Heart right ventricle (tissue), 16 donors: Measurements from ENCODE around the gene VPS41. TPM values are rescaled to one million over a fixed set of nuclear protein-coding genes. Genes with fewer than 3 reads are reported as not detected.

Experiments used
- ATAC-seq, 8 donors: fragments of 200-7000 bp; cut with Tn5 transposase; one replicate each; pipeline ENCODE4 v1.9.1; 2020; ENCODE audit warnings: mild to moderate bottlenecking in 8 of 8, moderate library complexity in 8 of 8, moderate number of reproducible peaks in 1 of 8
- DNase-seq, 2 donors: peaks; one replicate each; pipeline ENCODE4 v3.0.0-alpha.2; 2020
- H3K27ac ChIP-seq, 10 donors: fragments of 200-600 bp; sonication (generic) in 2 of 10; one replicate each; pipeline versions ENCODE4 v1.5.0 to v1.8.0; 2020 to 2022; ENCODE audit warnings: mild to moderate bottlenecking in 3 of 10
- H3K27me3 ChIP-seq, 7 donors: fragments of 200-600 bp; one replicate each; pipeline ENCODE4 v1.8.0; 2021 to 2022; ENCODE audit warnings: mild to moderate bottlenecking in 2 of 7
- H3K36me3 ChIP-seq, 9 donors: fragments of 200-600 bp; sonication (generic) in 1 of 9; one replicate each; pipeline versions ENCODE4 v1.5.0 to v1.8.0; 2020 to 2022; ENCODE audit warnings: mild to moderate bottlenecking in 2 of 9
- H3K4me1 ChIP-seq, 9 donors: fragments of 200-600 bp; sonication (generic) in 1 of 9; one replicate each; pipeline versions ENCODE4 v1.5.0 to v1.8.0; 2020 to 2022; ENCODE audit warnings: mild to moderate bottlenecking in 4 of 9
- H3K4me3 ChIP-seq, 10 donors: fragments of 200-600 bp; sonication (generic) in 2 of 10; one replicate each; pipeline versions ENCODE4 v1.5.0 to v1.8.0; 2020 to 2022; ENCODE audit warnings: mild to moderate bottlenecking in 7 of 10, moderate library complexity in 2 of 10
- H3K9me3 ChIP-seq, 11 donors: fragments of 200-600 bp in 10 of 11; sonication (generic) in 2 of 11; one replicate each; pipeline versions ENCODE4 v1.5.0 to v1.8.0; 2013 to 2022; ENCODE audit warnings: mild to moderate bottlenecking in 2 of 11, control low read depth in 1 of 11, moderate library complexity in 1 of 11
- CTCF ChIP-seq, 9 donors: fragments of 200-600 bp; sonication (generic) in 2 of 9; IDR thresholded peaks; one replicate each; pipeline versions ENCODE4 v1.5.0 to v1.8.0; 2021 to 2022; ENCODE audit warnings: antibody characterized with exemption in 9 of 9, mild to moderate bottlenecking in 5 of 9, moderate library complexity in 1 of 9
- WGBS, 2 donors: extraction: QIAGEN DNeasy Blood & Tissue Kit; methylation state at CpG; one replicate each; pipeline ENCODE4 v1.1.7; 2013; ENCODE audit warnings: inconsistent platforms in 1 of 2; 5-methylcytosine and 5-hydroxymethylcytosine counted together
- intact Hi-C, 10 donors: fragments of 100-400 bp; cut with DNase I; formaldehyde crosslinking; loops; one replicate each; pipeline versions ENCODE4 v1.11.1 to v1.14.2; 2022
- polyA plus RNA-seq, 2 donors: library from polyadenylated mRNA; stranded (reverse); fragments of 200-250 nt; gene quantifications; one replicate each; pipeline ENCODE4 v1.2.3, GENCODE V29; 2013
- total RNA-seq, 10 donors: library from RNA; stranded (reverse); fragmentation: NEBNext Ultra II Directional in 3 of 10; extraction: Animal tissue kit (Norgen Biotek cat#: 25700) in 3 of 10; gene quantifications; one replicate each; pipeline versions ENCODE4 v1.2.1 to v1.2.4, GENCODE V29; 2021 to 2023
- donor health status: Arrhythmogenic right ventricular cardiomyopathy.
- donor health status: ischemic (EF 13 %, LVEDD 7.1; RV severe dilation, severe dysfunction).
- donor health status: healthy with polysubstance abuse.
- donor health status: DM: no; HTN: yes; CAD: no.
- donor health status: DM: no; HTN: no; CAD: no.
- donor health status: ischemic (EF 25% LVEDD 6.9; RV normal size, moderate dysfunction).
- donor health status: ischemic (EF 25% LVEDD 5.7; RV mildly dilated, moderate dysfunction).
- donor health status: healthy.
- donor health status: DM: yes; HTN: yes; CAD: no.
- donor health status: Ischemic cardiomyopathy.
- donor health status: ischemic (EF 35%, LVEDD 5.7; RV mildly dilated, moderate dysfunction).
- donor health status: nonischemic (EF 11% LVEDD 7.7; RV severe dilation, severe dysfunction).
- donor health status: DM: yes; HTN: yes; CAD: no.
- donor health status: PGD.
- donor health status: ischemic (EF 29% LVEDD 5.4; RV normal size, mild dysfunction).
- donor health status: nonischemic (EF 23%, LVEDD 6.1; RV moderate dilation, normal function).

Gene VPS41
- total and polyA plus RNA-seq, 12 donors, result 7.1 to 60.7 (median 48.0) TPM

GRCh38 chr7:38820571-38820970, 88.4 kb downstream of the VPS41 start:
- H3K27ac ChIP-seq, result no peak overlapping the region
- no peak for ATAC-seq
- H3K27me3 ChIP-seq, result no peaks in the 10 kb centered on the region
- H3K9me3 ChIP-seq, result peaks cover 0 to 18% (median 8%) of the 10 kb centered on the region in 11 donors
- WGBS, 2 donors, result 93 to 98% methylated on average over 4 of the region's 4 CpGs
- no peak for TF ChIP-seq CTCF (IDR thresholded peaks at IDR 0.05)
- no peak for DNase-seq
- intact Hi-C loops, result no loop called here
- peaks cover 0 to 30% (median 0%) of the 10 kb centered on the region in 9 donors for H3K36me3 ChIP-seq
- H3K4me3 ChIP-seq, result no peak overlapping the region
- peaks cover 0 to 5% (median 2%) of the 10 kb centered on the region in 9 donors for H3K4me1 ChIP-seq

DNA sequence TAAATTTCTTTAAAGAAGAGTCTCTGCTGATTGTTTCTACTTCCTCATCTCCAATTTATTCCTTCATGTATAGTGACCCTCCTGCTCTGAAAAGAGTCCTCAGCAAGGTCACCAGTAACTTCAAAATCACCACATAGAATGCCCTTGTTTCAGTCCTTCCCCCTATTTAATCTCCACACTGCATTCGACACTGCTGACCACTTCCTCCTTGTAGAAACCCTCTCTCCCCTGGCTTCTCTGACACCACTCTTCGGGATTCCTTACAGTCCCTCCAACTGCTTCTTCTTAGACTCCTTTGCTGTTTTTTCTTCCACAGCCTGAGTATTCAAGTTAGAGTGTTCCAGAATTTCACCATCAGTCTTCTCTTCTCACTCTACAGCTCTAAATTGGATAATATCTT, 89.5 kb downstream of the VPS41 start:
- DNase-seq (no peak), ATAC-seq (no peak)
- peaks cover 0 to 33% (median 0%) of the 10 kb centered on the region in 9 donors for H3K36me3 ChIP-seq
- intact Hi-C loops, result no loop called here
- no peaks in the 10 kb centered on the region for H3K4me1 ChIP-seq
- no peak for TF ChIP-seq CTCF (IDR thresholded peaks at IDR 0.05)
- H3K27me3 ChIP-seq, result no peaks in the 10 kb centered on the region
- H3K27ac ChIP-seq, result no peak overlapping the region
- H3K4me3 ChIP-seq, result no peak overlapping the region
- WGBS, 2 donors, result 86 to 92% methylated on average over 2 of the region's 2 CpGs
- H3K9me3 ChIP-seq, result peaks cover 0 to 18% (median 8%) of the 10 kb centered on the region in 11 donors

GRCh38 chr7:38817526-38817925, 91.5 kb downstream of the VPS41 start:
- ATAC-seq (no peak), DNase-seq (no peak)
- intact Hi-C loops, result no loop called here
- WGBS, 2 donors, result 97 to 98% methylated on average over 7 of the region's 7 CpGs
- Histone ChIP-seq H3K4me1 (no peaks in the 10 kb centered on the region), H3K27me3 (no peaks in the 10 kb centered on the region), H3K27ac (no peak overlapping the region), H3K9me3 (peaks cover 0 to 3% (median 0%) of the 10 kb centered on the region in 11 donors), H3K4me3 (no peak overlapping the region), H3K36me3 (peaks cover 0 to 33% (median 0%) of the 10 kb centered on the region in 9 donors)
- no peak for TF ChIP-seq CTCF (IDR thresholded peaks at IDR 0.05)

DNA sequence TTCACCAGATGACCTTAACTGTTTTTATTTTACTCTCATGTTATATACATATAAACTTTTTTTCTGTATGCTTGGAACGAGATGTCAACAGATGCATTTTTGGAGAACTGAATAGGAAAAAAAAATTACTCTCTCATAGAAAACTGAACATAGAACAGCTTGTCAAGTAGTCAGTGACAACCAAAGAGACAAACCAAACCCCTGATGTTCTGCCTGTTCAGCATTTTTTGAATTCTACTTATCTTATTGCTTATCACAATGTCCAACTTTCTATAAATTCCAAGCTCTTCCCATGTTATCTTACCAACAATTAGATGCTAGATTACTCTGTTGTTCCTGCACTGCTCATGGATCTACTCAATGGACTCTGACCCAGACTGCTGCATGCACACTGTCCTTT, 95.2 kb downstream of the VPS41 start:
- no peaks in the 10 kb centered on the region for H3K27me3 ChIP-seq
- DNase-seq (no peak), ATAC-seq (no peak)
- no peak overlapping the region for H3K27ac ChIP-seq
- H3K36me3 ChIP-seq, result peaks cover 0 to 33% (median 0%) of the 10 kb centered on the region in 9 donors
- intact Hi-C loops, result no loop called here
- WGBS, 2 donors, result 76 to 81% methylated on average over 1 of the region's 1 CpG
- no peak overlapping the region for H3K4me3 ChIP-seq
- no peaks in the 10 kb centered on the region for H3K4me1 ChIP-seq
- H3K9me3 ChIP-seq, result no peaks in the 10 kb centered on the region
- TF ChIP-seq CTCF (IDR thresholded peaks at IDR 0.05), result no peak
